Right atrium auricular region (tissue), 2 donors: ENCODE results near the gene CDKAL1. TPM values are rescaled to one million over a fixed set of nuclear protein-coding genes. Genes with fewer than 3 reads are reported as not detected.

Experiments used
- DNase-seq: peaks from one replicate; pipeline ENCODE4 v3.0.0-alpha.2; 2019; ENCODE audit warnings: low spot score
- H3K27ac ChIP-seq, 2 donors: fragments of 200-600 bp; sonication (generic); 1 replicate in 1 of 2; 2 replicates in 1 of 2; pipeline ENCODE4 v1.5.1; 2016 to 2019
- H3K27me3 ChIP-seq, 2 donors: fragments of 200-600 bp; sonication (generic); one replicate each; pipeline versions ENCODE4 v1.5.1 to v1.6.0; 2017 to 2019
- H3K36me3 ChIP-seq: fragments of 200-600 bp; sonication (generic); one replicate; pipeline ENCODE4 v1.5.1; 2016
- H3K4me1 ChIP-seq, 2 donors: fragments of 200-600 bp; sonication (generic); one replicate each; pipeline versions ENCODE4 v1.5.1 to v1.6.0; 2017 to 2019
- H3K4me3 ChIP-seq, 2 donors: fragments of 200-600 bp; sonication (generic); 1 replicate in 1 of 2; 2 replicates in 1 of 2; pipeline ENCODE4 v1.5.1; 2017 to 2019; ENCODE audit warnings: mild to moderate bottlenecking in 1 of 2, moderate library complexity in 1 of 2
- H3K9me3 ChIP-seq, 2 donors: fragments of 200-600 bp; sonication (generic); one replicate each; pipeline ENCODE4 v1.5.1; 2019
- total RNA-seq, 2 donors: library from RNA; depleted of rRNA; stranded (reverse); fragments of >200 nt; gene quantifications; one replicate each; pipeline ENCODE4 v1.1.0, GENCODE V29; 2016
- TF ChIP-seq, protein P1 (sequence below), 2 donors: fragments of 200-600 bp; sonication (generic); IDR thresholded peaks; one replicate each; pipeline ENCODE4 v1.5.1; 2019; ENCODE audit warnings: antibody characterized with exemption in 2 of 2

The CDKAL1 gene
- total RNA-seq, 2 donors from 2014 or later, result 8.8 to 10.5 TPM

DNA sequence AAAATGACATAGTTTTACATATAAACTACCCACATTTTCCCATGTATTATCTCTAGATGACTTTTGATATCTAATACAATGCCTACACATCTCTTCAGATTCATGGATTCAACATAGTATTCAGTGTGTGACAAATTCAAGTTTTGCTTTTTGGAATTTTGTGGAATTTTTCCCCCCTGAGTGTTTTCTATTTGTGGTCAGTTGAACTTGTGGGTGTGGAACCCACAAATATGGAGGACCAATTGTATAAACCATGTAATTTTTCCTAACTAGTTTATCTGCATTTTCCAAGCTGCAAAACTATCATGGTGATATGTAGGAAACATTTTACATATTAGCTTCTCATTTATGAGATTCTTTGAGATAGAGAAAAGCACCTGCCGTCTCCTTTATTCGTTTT lies 685.0 kb downstream of the CDKAL1 start:
- H3K36me3 ChIP-seq, result no peaks in the 10 kb centered on the region
- no peaks in the 10 kb centered on the region for H3K4me1 ChIP-seq
- DNase-seq, result no peak
- no peaks in the 10 kb centered on the region for H3K27me3 ChIP-seq
- no peak overlapping the region for H3K4me3 ChIP-seq
- no peak overlapping the region for H3K27ac ChIP-seq
- TF ChIP-seq, protein P1, sequence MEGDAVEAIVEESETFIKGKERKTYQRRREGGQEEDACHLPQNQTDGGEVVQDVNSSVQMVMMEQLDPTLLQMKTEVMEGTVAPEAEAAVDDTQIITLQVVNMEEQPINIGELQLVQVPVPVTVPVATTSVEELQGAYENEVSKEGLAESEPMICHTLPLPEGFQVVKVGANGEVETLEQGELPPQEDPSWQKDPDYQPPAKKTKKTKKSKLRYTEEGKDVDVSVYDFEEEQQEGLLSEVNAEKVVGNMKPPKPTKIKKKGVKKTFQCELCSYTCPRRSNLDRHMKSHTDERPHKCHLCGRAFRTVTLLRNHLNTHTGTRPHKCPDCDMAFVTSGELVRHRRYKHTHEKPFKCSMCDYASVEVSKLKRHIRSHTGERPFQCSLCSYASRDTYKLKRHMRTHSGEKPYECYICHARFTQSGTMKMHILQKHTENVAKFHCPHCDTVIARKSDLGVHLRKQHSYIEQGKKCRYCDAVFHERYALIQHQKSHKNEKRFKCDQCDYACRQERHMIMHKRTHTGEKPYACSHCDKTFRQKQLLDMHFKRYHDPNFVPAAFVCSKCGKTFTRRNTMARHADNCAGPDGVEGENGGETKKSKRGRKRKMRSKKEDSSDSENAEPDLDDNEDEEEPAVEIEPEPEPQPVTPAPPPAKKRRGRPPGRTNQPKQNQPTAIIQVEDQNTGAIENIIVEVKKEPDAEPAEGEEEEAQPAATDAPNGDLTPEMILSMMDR (IDR thresholded peaks at IDR 0.05), result no peak
- H3K9me3 ChIP-seq, result no peaks in the 10 kb centered on the region

DNA sequence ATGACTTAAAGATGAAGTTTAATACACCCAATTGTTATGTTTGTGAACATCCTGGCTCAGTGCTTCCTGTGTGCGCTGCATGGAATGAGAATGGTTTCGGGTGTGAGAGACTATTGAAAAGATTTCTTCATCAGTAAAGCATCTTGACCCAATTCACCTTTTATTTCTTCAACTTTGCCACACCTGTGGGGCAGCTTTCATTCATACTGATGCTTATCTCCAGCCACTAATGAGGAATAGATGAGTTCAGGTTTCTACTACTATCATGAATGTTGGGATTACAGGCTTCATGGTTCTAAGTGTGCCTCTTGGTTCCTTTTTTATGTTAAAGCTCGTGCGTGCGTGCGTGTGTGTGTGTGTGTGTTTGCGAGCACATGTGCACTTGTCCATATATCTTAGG lies 685.6 kb downstream of the CDKAL1 start:
- Histone ChIP-seq H3K4me3 (no peak overlapping the region), H3K9me3 (no peaks in the 10 kb centered on the region), H3K27ac (no peak overlapping the region), H3K36me3 (no peaks in the 10 kb centered on the region), H3K27me3 (no peaks in the 10 kb centered on the region), H3K4me1 (no peaks in the 10 kb centered on the region)
- no peak for DNase-seq
- TF ChIP-seq, protein P1 (IDR thresholded peaks at IDR 0.05), result no peak

DNA sequence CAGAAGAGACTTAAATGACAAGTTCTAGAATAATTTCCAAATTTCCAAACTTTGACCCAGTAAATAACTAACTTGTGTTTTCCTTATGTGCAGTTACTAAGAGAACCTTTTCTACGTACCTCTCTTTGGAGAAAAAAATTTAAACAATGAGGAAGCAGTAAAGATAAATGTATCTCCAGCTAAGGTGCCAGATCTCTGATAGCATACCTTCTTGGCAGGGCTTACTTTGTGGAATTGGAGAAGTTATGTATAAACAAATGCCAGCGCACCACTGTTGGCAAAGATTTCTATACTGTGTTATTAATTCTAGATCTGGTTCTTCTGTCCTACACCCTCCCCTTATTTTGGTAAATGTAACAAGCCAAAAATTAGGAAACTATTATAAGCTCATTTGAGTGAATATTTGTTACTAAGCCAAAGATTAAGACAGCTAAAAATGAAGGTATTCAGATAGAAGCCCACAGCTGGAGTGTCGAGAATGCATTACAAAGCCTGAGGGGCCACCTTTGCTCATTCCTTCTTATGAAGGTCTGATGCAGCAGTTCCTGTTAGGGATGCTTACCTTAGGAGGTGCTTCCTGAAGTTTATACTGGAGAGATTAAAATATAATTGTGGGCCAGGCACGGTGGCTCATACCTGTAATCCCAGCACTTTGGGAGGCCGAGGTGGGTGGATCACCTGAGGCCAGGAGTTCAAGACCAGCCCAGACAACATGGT lies 686.2 kb downstream of the CDKAL1 start:
- no peaks in the 10 kb centered on the region for H3K9me3 ChIP-seq
- no peak overlapping the region for H3K27ac ChIP-seq
- H3K4me1 ChIP-seq, result no peaks in the 10 kb centered on the region

DNA sequence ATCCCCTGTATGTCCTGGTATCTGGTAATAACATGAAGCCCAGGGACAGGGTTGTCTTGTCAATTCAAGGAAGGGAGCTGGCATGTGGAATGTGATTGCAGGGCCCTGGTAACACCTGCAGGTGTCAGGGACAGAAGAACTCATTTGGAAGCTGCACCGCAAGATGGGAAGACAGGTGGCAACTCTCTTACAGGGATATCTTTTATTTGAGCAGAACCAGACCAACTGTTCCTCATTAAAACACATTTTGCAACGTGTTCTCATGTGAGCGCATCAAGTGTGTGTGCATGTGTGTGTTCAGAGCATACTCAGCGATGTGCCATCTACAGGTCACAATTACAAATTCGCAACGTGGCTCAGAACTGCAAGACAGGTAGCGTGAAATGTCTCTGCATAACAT lies 688.4 kb downstream of the CDKAL1 start:
- no peak overlapping the region for H3K4me3 ChIP-seq
- TF ChIP-seq, protein P1 (IDR thresholded peaks at IDR 0.05), result no peak
- no peak overlapping the region for H3K27ac ChIP-seq
- no peaks in the 10 kb centered on the region for H3K4me1 ChIP-seq
- H3K9me3 ChIP-seq, result no peaks in the 10 kb centered on the region
- H3K36me3 ChIP-seq, result no peaks in the 10 kb centered on the region
- no peaks in the 10 kb centered on the region for H3K27me3 ChIP-seq
- DNase-seq, result no peak

More for the DNA sequence above, 686.2 kb downstream of the CDKAL1 start:
- H3K4me3 ChIP-seq, result no peak overlapping the region
- H3K36me3 ChIP-seq, result no peaks in the 10 kb centered on the region
- no peaks in the 10 kb centered on the region for H3K27me3 ChIP-seq
- TF ChIP-seq, protein P1 (IDR thresholded peaks at IDR 0.05), result no peak
- no peak for DNase-seq

DNA sequence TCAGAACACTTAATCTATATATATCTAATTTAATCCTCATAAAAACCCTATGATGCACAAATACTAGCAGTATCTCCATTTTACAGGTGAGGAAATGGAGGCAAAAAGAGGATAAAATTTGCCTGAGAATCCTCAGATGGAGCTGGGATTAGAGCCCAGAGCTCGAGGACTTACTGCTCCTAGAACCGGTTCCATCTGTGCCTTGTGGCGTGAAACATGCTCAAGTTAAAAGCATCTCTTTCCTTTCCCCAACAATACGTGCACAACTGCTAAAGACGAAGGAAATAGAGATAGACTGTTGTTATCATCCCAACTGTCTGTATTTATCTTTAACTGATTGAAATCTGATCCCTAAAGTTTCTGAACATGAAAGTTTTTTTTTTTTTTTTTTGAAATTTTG lies 691.7 kb downstream of the CDKAL1 start:
- no peaks in the 10 kb centered on the region for H3K36me3 ChIP-seq
- TF ChIP-seq, protein P1 (IDR thresholded peaks at IDR 0.05), result no peak
- no peak for DNase-seq
- no peaks in the 10 kb centered on the region for H3K4me1 ChIP-seq
- H3K4me3 ChIP-seq, result no peak overlapping the region
- H3K27me3 ChIP-seq, result no peaks in the 10 kb centered on the region
- no peak overlapping the region for H3K27ac ChIP-seq
- no peaks in the 10 kb centered on the region for H3K9me3 ChIP-seq

DNA sequence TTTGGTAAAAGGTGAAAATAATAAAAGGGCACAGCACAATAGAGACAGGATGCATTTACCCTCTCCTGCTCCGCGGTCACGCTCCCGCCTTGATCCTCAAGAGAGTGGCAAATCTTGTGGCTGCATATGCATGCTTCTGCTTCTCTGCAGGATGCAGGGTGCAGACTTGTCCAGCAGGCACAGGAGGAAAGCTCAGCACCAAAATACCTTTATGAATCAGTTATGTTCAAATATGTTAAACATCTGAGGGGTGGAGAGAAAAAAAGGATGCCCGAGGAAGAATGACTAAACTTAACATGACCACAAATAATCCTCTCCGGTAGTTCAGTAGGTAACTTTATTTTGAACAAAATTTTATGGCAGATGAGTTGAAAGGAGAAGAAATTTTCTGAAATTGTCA lies 693.2 kb downstream of the CDKAL1 start:
- DNase-seq, result no peak
- H3K36me3 ChIP-seq, result peaks cover 3% of the 10 kb centered on the region
- H3K9me3 ChIP-seq, result no peaks in the 10 kb centered on the region
- no peak overlapping the region for H3K4me3 ChIP-seq
- H3K27ac ChIP-seq, result no peak overlapping the region
- no peaks in the 10 kb centered on the region for H3K27me3 ChIP-seq
- TF ChIP-seq, protein P1 (IDR thresholded peaks at IDR 0.05), result no peak
- H3K4me1 ChIP-seq, result no peaks in the 10 kb centered on the region
